HepG2 (cell line): ENCODE data around the gene SLC7A11. TPM values are rescaled to one million over a fixed set of nuclear protein-coding genes. Genes with fewer than 3 reads are reported as not detected.
A peak's percentile ranks its signal among the peaks of the same experiment; 100 is the strongest.

Source experiments
- CBX5 ChIP-seq: sonication (generic); formaldehyde crosslinking; IDR thresholded peaks from 2 replicates; pipeline ENCODE4 v1.4.0; 2020; ENCODE audit warnings: missing genetic modification reagents, borderline replicate concordance
- FOXA1 ChIP-seq, 2 experiments: fragments of 450-650 bp in 1 of 2; sonication (generic) in 1 of 2; formaldehyde crosslinking in 1 of 2; IDR thresholded peaks; 2 replicates each; pipeline versions ENCODE4 v1.4.0 to v1.6.1; 2016 to 2020; ENCODE audit warnings: missing genetic modification reagents in 1 of 2
- HOXA3 ChIP-seq: sonication (generic); formaldehyde crosslinking; IDR thresholded peaks from 2 replicates; pipeline ENCODE4 v1.5.0; 2020; ENCODE audit warnings: missing genetic modification reagents
- KDM2A ChIP-seq: sonication (generic); formaldehyde crosslinking; IDR thresholded peaks from 2 replicates; pipeline ENCODE4 v1.4.0; 2020; ENCODE audit warnings: low read depth, missing genetic modification reagents, borderline replicate concordance
- KLF16 ChIP-seq, 2 experiments: sonication (generic) in 1 of 2; formaldehyde crosslinking in 1 of 2; IDR thresholded peaks; 2 replicates each; pipeline versions ENCODE4 v1.6.1 to v1.8.0; 2016 to 2023; ENCODE audit warnings: missing genetic modification reagents in 2 of 2, missing compliant biosample characterization in 1 of 2
- NCOR1 ChIP-seq: fragments of 200-600 bp; sonication (generic); IDR thresholded peaks from 2 replicates; pipeline ENCODE4 v1.7.0; 2017; ENCODE audit warnings: antibody characterized with exemption, low read length, borderline replicate concordance
- NFATC3 ChIP-seq: sonication (generic); formaldehyde crosslinking; IDR thresholded peaks from 2 replicates; pipeline ENCODE4 v1.5.1; 2020; ENCODE audit warnings: mild to moderate bottlenecking, missing genetic modification reagents
- POLR2A ChIP-seq, 2 experiments: IDR thresholded peaks; 2 replicates each; pipeline ENCODE4 v1.6.1; 2011; ENCODE audit warnings: low read depth in 2 of 2, low read length in 2 of 2, mild to moderate bottlenecking in 1 of 2, moderate library complexity in 1 of 2; ENCODE audit not compliant: insufficient read depth in 1 of 2
- POLR2G ChIP-seq: fragments of 200-400 bp; formaldehyde crosslinking; IDR thresholded peaks from 2 replicates; pipeline ENCODE4 v1.6.1; 2018; ENCODE audit warnings: mild to moderate bottlenecking, low read depth, low read length, moderate library complexity
- RBFOX2 ChIP-seq: fragments of 200-400 bp; formaldehyde crosslinking; IDR thresholded peaks from 2 replicates; pipeline ENCODE4 v1.6.1; 2017; ENCODE audit warnings: low read depth, mild to moderate bottlenecking, low read length
- TBX2 ChIP-seq: sonication (generic); formaldehyde crosslinking; IDR thresholded peaks from 2 replicates; pipeline ENCODE4 v1.5.0; 2020; ENCODE audit warnings: missing genetic modification reagents, mild to moderate bottlenecking, borderline replicate concordance
- THAP11 ChIP-seq: IDR thresholded peaks from 2 replicates; pipeline ENCODE4 v1.6.1; 2016; ENCODE audit warnings: missing biosample characterization, missing genetic modification reagents
- ZNF614 ChIP-seq: IDR thresholded peaks from 2 replicates; pipeline ENCODE4 v1.6.1; 2018; ENCODE audit warnings: missing biosample characterization, missing genetic modification reagents, inconsistent platforms, borderline replicate concordance
- ZNF816 ChIP-seq: sonication (generic); formaldehyde crosslinking; IDR thresholded peaks from 2 replicates; pipeline ENCODE4 v1.8.0; 2022; ENCODE audit warnings: missing genetic modification reagents, mild to moderate bottlenecking, borderline replicate concordance
- polyA plus RNA-seq, 8 experiments: library from polyadenylated mRNA; depleted of rRNA in 3 of 8; stranded (reverse) in 7 of 8; unstranded in 1 of 8; fragments of >200 nt; fragmentation: Illumina TruSeq in 4 of 8; extraction: Trizol in 4 of 8; gene quantifications; 2 replicates each; pipeline versions ENCODE4 v1.2.1 to v1.2.3, GENCODE V29; 2011 to 2016; ENCODE audit warnings: low read depth in 4 of 8, missing spikeins in 1 of 8, mixed read lengths in 1 of 8; ENCODE audit not compliant: insufficient read depth in 1 of 8
- total RNA-seq, 5 experiments: library from RNA; depleted of rRNA; stranded (reverse); fragments of >200 nt; fragmentation: Illumina TruSeq; extraction: Trizol; gene quantifications; 2 replicates each; pipeline ENCODE4 v1.2.3, GENCODE V29; 2016; ENCODE audit warnings: low read depth in 1 of 5
- TF ChIP-seq, protein P1 (sequence below), 2 experiments: sonication (generic) in 1 of 2; formaldehyde crosslinking in 1 of 2; IDR thresholded peaks; 2 replicates each; pipeline versions ENCODE4 v1.6.1 to v1.9.0; 2014 to 2022; ENCODE audit warnings: antibody characterized with exemption in 1 of 2, borderline replicate concordance in 1 of 2, inconsistent platforms in 1 of 2, low read depth in 1 of 2, missing genetic modification reagents in 1 of 2
- TF ChIP-seq, protein P2 (sequence below): sonication (generic); formaldehyde crosslinking; IDR thresholded peaks from 2 replicates; pipeline ENCODE4 v1.8.1; 2023; ENCODE audit warnings: mild to moderate bottlenecking, missing genetic modification reagents, borderline replicate concordance
- TF ChIP-seq, protein P3 (sequence below), 2 experiments: sonication (generic) in 1 of 2; formaldehyde crosslinking in 1 of 2; IDR thresholded peaks; 2 replicates each; pipeline versions ENCODE4 v1.4.0 to v1.6.1; 2018 to 2020; ENCODE audit warnings: missing genetic modification reagents in 2 of 2, borderline replicate concordance in 1 of 2, low read depth in 1 of 2, mild to moderate bottlenecking in 1 of 2, missing biosample characterization in 1 of 2
- TF ChIP-seq, protein P4 (sequence below): IDR thresholded peaks from 2 replicates; pipeline ENCODE4 v1.6.1; 2016
- TF ChIP-seq, protein P5 (sequence below): sonication (generic); formaldehyde crosslinking; IDR thresholded peaks from 2 replicates; pipeline ENCODE4 v1.8.0; 2022; ENCODE audit warnings: missing genetic modification reagents, low read depth, mild to moderate bottlenecking, borderline replicate concordance

Gene SLC7A11
- total and polyA plus RNA-seq, 2 of the 13 experiments (the other 11 are each of a cell fraction or from before 2014, with no cell fraction given), result 15.7 to 17.5 TPM

DNA sequence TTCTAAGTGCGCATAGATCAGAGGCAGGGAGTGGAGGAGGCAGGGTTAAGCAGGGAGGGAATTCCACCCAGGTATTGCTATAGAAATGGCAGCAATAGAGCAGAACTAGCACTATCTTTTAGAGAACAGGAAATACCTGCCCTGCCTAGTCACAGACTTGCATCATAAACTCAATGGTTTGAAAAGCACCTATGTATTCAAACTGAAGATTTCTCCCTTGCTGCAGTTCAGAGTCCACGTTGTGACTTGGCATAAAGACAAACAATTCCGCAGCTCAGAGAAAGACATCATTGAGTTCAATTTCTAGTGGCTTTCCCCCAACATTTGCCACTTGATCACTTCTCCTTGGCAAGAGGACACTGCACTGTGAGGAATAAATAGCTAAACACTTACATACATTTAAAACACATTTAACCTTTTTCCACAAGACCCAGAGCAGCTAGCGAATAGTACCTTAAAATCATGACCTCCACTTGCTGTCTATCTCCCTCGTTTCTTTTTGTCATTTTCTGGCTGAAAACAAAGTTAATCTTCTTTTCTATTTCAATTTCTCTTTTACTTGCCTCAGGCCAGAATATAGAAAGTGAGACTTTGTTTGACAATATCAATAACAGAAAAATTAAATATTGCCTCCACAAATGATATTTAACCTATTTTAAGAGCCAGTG is 42.4 kb downstream of the SLC7A11 start (continued):
- TF ChIP-seq, protein P1, sequence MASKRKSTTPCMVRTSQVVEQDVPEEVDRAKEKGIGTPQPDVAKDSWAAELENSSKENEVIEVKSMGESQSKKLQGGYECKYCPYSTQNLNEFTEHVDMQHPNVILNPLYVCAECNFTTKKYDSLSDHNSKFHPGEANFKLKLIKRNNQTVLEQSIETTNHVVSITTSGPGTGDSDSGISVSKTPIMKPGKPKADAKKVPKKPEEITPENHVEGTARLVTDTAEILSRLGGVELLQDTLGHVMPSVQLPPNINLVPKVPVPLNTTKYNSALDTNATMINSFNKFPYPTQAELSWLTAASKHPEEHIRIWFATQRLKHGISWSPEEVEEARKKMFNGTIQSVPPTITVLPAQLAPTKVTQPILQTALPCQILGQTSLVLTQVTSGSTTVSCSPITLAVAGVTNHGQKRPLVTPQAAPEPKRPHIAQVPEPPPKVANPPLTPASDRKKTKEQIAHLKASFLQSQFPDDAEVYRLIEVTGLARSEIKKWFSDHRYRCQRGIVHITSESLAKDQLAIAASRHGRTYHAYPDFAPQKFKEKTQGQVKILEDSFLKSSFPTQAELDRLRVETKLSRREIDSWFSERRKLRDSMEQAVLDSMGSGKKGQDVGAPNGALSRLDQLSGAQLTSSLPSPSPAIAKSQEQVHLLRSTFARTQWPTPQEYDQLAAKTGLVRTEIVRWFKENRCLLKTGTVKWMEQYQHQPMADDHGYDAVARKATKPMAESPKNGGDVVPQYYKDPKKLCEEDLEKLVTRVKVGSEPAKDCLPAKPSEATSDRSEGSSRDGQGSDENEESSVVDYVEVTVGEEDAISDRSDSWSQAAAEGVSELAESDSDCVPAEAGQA (IDR thresholded peaks at IDR 0.05; ENCODE audit: low read depth), result peak; percentile 69; the same call in 1 of the 2 replicates
- TF ChIP-seq, protein P1 (CRISPR knock-in tag; IDR thresholded peaks at IDR 0.05; ENCODE audit: borderline replicate concordance), result no peak
- TF ChIP-seq KDM2A (CRISPR knock-in tag), result no peak
- TF ChIP-seq, protein P2, sequence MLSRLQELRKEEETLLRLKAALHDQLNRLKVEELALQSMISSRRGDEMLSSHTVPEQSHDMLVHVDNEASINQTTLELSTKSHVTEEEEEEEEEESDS (CRISPR knock-in tag), result no peak
- TF ChIP-seq RBFOX2, result peak; percentile 72; the same call in 1 of the 2 replicates
- TF ChIP-seq POLR2A (IDR thresholded peaks at IDR 0.05; ENCODE audit: insufficient read depth in 1 of 2, low read depth in 2 of 2, low read length in 2 of 2), result peak in 1 of 2 experiments; percentile 72; a peak in 2 of 4 replicates
- no peak for TF ChIP-seq NFATC3 (CRISPR knock-in tag)
- peak; percentile 75 for TF ChIP-seq POLR2G
- no peak for TF ChIP-seq ZNF816 (CRISPR knock-in tag)
- TF ChIP-seq NCOR1, result peak; percentile 28; the same call in 1 of the 2 replicates
- TF ChIP-seq, protein P3, sequence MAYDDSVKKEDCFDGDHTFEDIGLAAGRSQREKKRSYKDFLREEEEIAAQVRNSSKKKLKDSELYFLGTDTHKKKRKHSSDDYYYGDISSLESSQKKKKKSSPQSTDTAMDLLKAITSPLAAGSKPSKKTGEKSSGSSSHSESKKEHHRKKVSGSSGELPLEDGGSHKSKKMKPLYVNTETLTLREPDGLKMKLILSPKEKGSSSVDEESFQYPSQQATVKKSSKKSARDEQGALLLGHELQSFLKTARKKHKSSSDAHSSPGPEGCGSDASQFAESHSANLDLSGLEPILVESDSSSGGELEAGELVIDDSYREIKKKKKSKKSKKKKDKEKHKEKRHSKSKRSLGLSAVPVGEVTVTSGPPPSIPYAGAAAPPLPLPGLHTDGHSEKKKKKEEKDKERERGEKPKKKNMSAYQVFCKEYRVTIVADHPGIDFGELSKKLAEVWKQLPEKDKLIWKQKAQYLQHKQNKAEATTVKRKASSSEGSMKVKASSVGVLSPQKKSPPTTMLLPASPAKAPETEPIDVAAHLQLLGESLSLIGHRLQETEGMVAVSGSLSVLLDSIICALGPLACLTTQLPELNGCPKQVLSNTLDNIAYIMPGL (CRISPR knock-in tag; IDR thresholded peaks at IDR 0.05; ENCODE audit: borderline replicate concordance in 1 of 2, low read depth in 1 of 2), result peak; percentile 26 to 53; a peak in 2 of 4 replicates
- peak; percentile 96 for TF ChIP-seq ZNF614 (CRISPR knock-in tag)
- TF ChIP-seq CBX5, result peak; percentile 76; the same call in 1 of the 2 replicates
- TF ChIP-seq THAP11 (CRISPR knock-in tag), result peak; percentile 56
- TF ChIP-seq FOXA1 (IDR thresholded peaks at IDR 0.05), result no peak
- TF ChIP-seq FOXA1 (CRISPR knock-in tag; IDR thresholded peaks at IDR 0.05), result peak; percentile 55; the same call in 1 of the 2 replicates
- peak in 1 of 2 experiments; percentile 65; a peak in 1 of 4 replicates for TF ChIP-seq KLF16 (CRISPR knock-in tag; IDR thresholded peaks at IDR 0.05)
- TF ChIP-seq, protein P4, sequence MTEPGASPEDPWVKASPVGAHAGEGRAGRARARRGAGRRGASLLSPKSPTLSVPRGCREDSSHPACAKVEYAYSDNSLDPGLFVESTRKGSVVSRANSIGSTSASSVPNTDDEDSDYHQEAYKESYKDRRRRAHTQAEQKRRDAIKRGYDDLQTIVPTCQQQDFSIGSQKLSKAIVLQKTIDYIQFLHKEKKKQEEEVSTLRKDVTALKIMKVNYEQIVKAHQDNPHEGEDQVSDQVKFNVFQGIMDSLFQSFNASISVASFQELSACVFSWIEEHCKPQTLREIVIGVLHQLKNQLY, result peak; percentile 42; the same call in 1 of the 2 replicates
- TF ChIP-seq HOXA3 (CRISPR knock-in tag), result peak; percentile 80
- TF ChIP-seq TBX2 (CRISPR knock-in tag), result peak; percentile 82
- TF ChIP-seq, protein P5, sequence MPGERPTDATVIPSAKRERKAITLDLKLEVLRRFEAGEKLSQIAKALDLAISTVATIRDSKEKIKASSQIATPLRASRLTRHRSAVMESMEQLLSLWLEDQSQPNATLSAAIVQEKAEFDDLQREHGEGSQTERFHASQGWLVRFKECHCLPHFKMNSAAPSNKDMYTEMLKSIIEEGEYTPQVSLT (CRISPR knock-in tag), result no peak
